GM12892 (cell line): ENCODE measurements around the gene ARHGAP22.

Experiments
- POLR2A ChIP-seq: IDR thresholded peaks from 2 replicates; pipeline ENCODE4 v1.6.1; 2011; ENCODE audit warnings: low read depth, low read length, control low read depth
- POLR2AphosphoS5 ChIP-seq: IDR thresholded peaks from 2 replicates; pipeline ENCODE4 v1.6.1; 2011; ENCODE audit warnings: low read depth, low read length, control low read depth
- TAF1 ChIP-seq: IDR thresholded peaks from 2 replicates; pipeline ENCODE4 v1.6.1; 2011; ENCODE audit warnings: low read depth, mild to moderate bottlenecking, control low read depth, low read length, borderline replicate concordance

DNA sequence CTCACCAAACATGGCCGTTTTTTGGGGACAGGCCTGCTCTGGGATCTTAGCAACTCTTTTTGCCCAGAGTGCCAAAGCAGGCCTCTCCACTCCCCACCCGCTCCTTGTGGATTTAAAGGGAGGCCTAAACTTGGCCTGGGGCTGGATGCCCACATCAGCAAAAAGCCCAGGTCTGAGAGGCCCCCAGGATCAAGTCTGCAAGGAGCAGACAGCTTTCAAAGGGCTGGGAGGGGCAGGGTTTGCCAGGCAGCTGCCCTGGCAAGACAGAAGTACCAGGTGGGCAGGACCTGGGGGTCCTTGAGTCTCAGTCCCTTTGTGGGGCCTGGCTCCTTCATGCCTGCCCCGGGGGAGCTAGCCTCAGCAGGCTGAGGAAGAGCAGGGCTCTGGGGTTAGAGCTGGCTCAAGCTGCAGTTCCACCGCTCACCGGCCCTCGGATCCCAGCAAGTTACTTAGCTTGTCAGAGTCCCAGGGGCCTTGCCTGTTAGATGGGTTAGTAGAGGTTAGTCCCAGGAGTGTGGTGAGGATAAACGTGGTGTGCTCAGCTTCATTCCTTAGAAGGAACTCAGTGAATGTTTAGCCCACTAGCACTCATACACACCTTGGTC is 56.2 kb downstream of the ARHGAP22 start:
- TF ChIP-seq POLR2A = no peak
- no peak for TF ChIP-seq POLR2AphosphoS5
- TF ChIP-seq TAF1 = no peak
